K562 (cell line): ENCODE results near the gene RPLP2. TPM values are rescaled to one million over a fixed set of nuclear protein-coding genes. Genes with fewer than 3 reads are reported as not detected.

ENCODE experiments used
- CEBPB ChIP-seq: fragments of 450-650 bp; IDR thresholded peaks from 2 replicates; pipeline ENCODE4 v1.6.1; 2016; ENCODE audit warnings: missing genetic modification characterization, missing compliant biosample characterization
- ILF3 ChIP-seq: fragments of 450-650 bp; IDR thresholded peaks from 2 replicates; pipeline ENCODE4 v1.6.1; 2018; ENCODE audit warnings: antibody characterized with exemption, mild to moderate bottlenecking, moderate library complexity, borderline replicate concordance
- KDM5B ChIP-seq: fragments of 200-600 bp; sonication (generic); IDR thresholded peaks from 2 replicates; pipeline ENCODE4 v1.6.1; 2012; ENCODE audit warnings: low read depth, mild to moderate bottlenecking, moderate library complexity, low read length, control low read depth, inconsistent platforms; ENCODE audit not compliant: insufficient replicate concordance
- MAZ ChIP-seq, 2 experiments: fragments of 450-650 bp in 1 of 2; sonication (generic) in 1 of 2; formaldehyde crosslinking; IDR thresholded peaks in 1 of 2; conservative IDR thresholded peaks in 1 of 2; 2 replicates each; pipeline versions ENCODE4 v1.4.0 to v1.5.0; 2020; ENCODE audit warnings: mild to moderate bottlenecking in 1 of 2, missing genetic modification reagents in 1 of 2
- NFIC ChIP-seq: fragments of 450-650 bp; IDR thresholded peaks from 2 replicates; pipeline ENCODE4 v1.6.1; 2017; ENCODE audit warnings: mild to moderate bottlenecking, inconsistent platforms
- PHB ChIP-seq: fragments of 250-450 bp; sonication (Bioruptor Pico); IDR thresholded peaks from 2 replicates; pipeline ENCODE4 v1.5.0; 2021
- PML ChIP-seq: IDR thresholded peaks from 2 replicates; pipeline ENCODE4 v1.6.1; 2012; ENCODE audit warnings: low read length, inconsistent platforms
- SIN3A ChIP-seq, 2 experiments: fragments of 150-350 bp in 1 of 2; IDR thresholded peaks; 2 replicates each; pipeline ENCODE4 v1.6.1; 2011 to 2016; ENCODE audit warnings: borderline replicate concordance in 2 of 2, low read depth in 2 of 2, low read length in 2 of 2, mild to moderate bottlenecking in 2 of 2, moderate library complexity in 2 of 2; ENCODE audit not compliant: control insufficient read depth in 1 of 2
- SMAD4 ChIP-seq: fragments of 250-450 bp; sonication (Bioruptor Pico); conservative IDR thresholded peaks from 2 replicates; pipeline ENCODE4 v1.8.0; 2021; ENCODE audit warnings: inconsistent platforms, mild to moderate bottlenecking, moderate library complexity
- polyA plus RNA-seq, 8 experiments: library from polyadenylated mRNA; depleted of rRNA in 4 of 8; stranded (reverse) in 5 of 8; unstranded in 3 of 8; fragments of >200 nt; fragmentation: Nextera tagmentation in 2 of 8; fragmentation: Illumina TruSeq in 1 of 8; extraction: Ambion mirVana in 2 of 8; extraction: Trizol in 1 of 8; gene quantifications; 2 replicates each; pipeline versions ENCODE4 v1.2.1 to v1.2.3, GENCODE V29; 2011 to 2014; ENCODE audit warnings: inconsistent platforms in 1 of 8, missing spikeins in 1 of 8
- total RNA-seq, 7 experiments: library from RNA; depleted of rRNA in 6 of 7; stranded (reverse); fragments of >200 nt in 6 of 7; fragmentation: Illumina TruSeq in 2 of 7; extraction: Trizol in 2 of 7; gene quantifications; 2 replicates each; pipeline versions ENCODE4 v1.2.1 to v1.2.3, GENCODE V29; 2011 to 2021; ENCODE audit warnings: low replicate concordance in 1 of 7
- TF ChIP-seq, protein P1 (sequence below): sonication (generic); formaldehyde crosslinking; IDR thresholded peaks from 2 replicates; pipeline ENCODE4 v1.8.1; 2023; ENCODE audit warnings: mild to moderate bottlenecking, missing genetic modification reagents
- TF ChIP-seq, protein P2 (sequence below): fragments of 250-450 bp; sonication (Bioruptor Pico); IDR thresholded peaks from 2 replicates; pipeline ENCODE4 v1.4.0; 2020; ENCODE audit warnings: mild to moderate bottlenecking

RPLP2 gene
- total and polyA plus RNA-seq, 9 of the 15 experiments (the other 6 are each of a cell fraction or from before 2014, with no cell fraction given): 528 to 3,807 (median 1,633) TPM

DNA sequence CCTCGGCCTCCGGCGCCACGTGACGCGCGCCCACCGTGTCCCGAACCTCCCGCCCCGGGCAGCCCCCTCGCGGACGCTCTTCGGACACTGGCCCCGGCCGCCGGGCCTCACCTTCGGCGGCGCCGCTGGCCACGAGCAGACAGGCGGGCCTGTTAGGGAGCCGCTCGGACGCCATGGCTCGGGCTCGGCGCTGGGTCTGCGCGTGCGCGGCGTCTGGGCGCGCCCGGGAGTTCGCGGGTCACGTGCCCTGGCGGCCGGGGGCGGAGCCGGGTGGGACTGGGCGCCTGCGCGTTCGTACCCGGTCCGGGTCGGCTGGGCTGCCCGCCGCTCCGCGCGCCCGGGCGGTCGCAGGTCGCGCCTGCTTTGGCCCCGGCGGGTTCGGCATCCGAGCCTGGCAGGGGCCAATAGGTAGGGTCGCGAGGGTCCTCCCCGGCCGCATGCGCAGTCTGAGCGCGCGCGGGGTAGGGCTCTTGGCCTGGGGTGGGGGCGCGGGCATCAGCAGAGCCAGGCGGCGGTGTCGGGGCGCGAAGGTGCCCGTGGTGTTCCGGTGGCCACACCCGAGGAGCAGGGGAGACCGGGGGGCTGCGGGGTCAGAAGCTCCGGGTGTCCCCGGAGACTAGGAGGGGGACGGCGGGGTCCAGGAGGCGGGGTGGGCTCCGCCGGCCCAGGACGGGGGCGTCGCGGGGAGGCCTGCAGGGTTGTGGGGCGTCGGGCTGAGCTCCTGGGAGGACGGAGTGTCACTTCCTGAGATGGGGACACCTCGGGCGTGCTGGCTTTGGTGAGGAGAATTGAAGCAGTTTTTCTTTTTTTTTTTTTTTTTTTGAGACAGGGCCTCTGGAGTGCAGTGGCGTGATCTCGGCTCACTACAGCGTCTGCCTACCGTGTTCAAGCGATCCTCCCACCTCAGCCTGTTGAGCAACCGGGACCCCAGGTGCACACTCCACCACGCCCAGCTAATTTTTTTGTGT, 32.2 kb upstream of the RPLP2 start, which contains the start of gene GATD1 (continued):
- TF ChIP-seq, protein P1, sequence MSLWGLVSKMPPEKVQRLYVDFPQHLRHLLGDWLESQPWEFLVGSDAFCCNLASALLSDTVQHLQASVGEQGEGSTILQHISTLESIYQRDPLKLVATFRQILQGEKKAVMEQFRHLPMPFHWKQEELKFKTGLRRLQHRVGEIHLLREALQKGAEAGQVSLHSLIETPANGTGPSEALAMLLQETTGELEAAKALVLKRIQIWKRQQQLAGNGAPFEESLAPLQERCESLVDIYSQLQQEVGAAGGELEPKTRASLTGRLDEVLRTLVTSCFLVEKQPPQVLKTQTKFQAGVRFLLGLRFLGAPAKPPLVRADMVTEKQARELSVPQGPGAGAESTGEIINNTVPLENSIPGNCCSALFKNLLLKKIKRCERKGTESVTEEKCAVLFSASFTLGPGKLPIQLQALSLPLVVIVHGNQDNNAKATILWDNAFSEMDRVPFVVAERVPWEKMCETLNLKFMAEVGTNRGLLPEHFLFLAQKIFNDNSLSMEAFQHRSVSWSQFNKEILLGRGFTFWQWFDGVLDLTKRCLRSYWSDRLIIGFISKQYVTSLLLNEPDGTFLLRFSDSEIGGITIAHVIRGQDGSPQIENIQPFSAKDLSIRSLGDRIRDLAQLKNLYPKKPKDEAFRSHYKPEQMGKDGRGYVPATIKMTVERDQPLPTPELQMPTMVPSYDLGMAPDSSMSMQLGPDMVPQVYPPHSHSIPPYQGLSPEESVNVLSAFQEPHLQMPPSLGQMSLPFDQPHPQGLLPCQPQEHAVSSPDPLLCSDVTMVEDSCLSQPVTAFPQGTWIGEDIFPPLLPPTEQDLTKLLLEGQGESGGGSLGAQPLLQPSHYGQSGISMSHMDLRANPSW (CRISPR knock-in tag): 0 out of 2 replicates have a peak, but pooled peaks have one; percentile 33
- peak; percentile 78; the same call in 1 of the 2 replicates for TF ChIP-seq ILF3
- peak; percentile 36; the same call in 1 of the 2 replicates for TF ChIP-seq SMAD4 (CRISPR knock-in tag)
- peak; percentile 63 to 73; a peak in 1 of 4 replicates for TF ChIP-seq SIN3A (IDR thresholded peaks at IDR 0.05; ENCODE audit: borderline replicate concordance in 2 of 2, control insufficient read depth in 1 of 2, low read depth in 2 of 2, low read length in 2 of 2)
- peak; percentile 42; the same call in 1 of the 2 replicates for TF ChIP-seq NFIC
- TF ChIP-seq KDM5B: peak; percentile 87
- peak; percentile 58 for TF ChIP-seq CEBPB (tag)
- TF ChIP-seq, protein P2, sequence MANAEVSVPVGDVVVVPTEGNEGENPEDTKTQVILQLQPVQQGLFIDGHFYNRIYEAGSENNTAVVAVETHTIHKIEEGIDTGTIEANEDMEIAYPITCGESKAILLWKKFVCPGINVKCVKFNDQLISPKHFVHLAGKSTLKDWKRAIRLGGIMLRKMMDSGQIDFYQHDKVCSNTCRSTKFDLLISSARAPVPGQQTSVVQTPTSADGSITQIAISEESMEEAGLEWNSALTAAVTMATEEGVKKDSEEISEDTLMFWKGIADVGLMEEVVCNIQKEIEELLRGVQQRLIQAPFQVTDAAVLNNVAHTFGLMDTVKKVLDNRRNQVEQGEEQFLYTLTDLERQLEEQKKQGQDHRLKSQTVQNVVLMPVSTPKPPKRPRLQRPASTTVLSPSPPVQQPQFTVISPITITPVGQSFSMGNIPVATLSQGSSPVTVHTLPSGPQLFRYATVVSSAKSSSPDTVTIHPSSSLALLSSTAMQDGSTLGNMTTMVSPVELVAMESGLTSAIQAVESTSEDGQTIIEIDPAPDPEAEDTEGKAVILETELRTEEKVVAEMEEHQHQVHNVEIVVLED (CRISPR knock-in tag): peak; percentile 44
- TF ChIP-seq MAZ (CRISPR knock-in tag; conservative IDR thresholded peaks at IDR 0.05 in 1 of 2, IDR thresholded peaks at IDR 0.05 in 1 of 2): peak in 1 of 2 experiments; percentile 50; a peak in 1 of 4 replicates
- no peak for TF ChIP-seq PHB
- TF ChIP-seq PML: no peak
